ENCODE results near the gene CR1L. TPM values are rescaled to one million over a fixed set of nuclear protein-coding genes. Genes with fewer than 3 reads are reported as not detected.
A peak's percentile ranks its signal among the peaks of the same experiment; 100 is the strongest.
"Not testable (repeated sequence)": the region's sequence is repeated elsewhere in the genome, so short reads cannot be mapped to it uniquely, and the experiment has no call there.

Gene CR1L
- total RNA-seq, 2 experiments from 2014 or later, result not detected

- H3K27ac Mint-ChIP-seq, result no peak overlapping the region
- no peaks in the 10 kb centered on the region for H3K4me1 Mint-ChIP-seq (ENCODE audit: low read depth)
- CTCF ChIA-PET, result interaction anchor here (0.8 to 2.4 kb wide), 10 partner anchors 13 to 264 kb away, joined by 3 to 8 read pairs (median 4); no protein-coding TSS in a partner anchor
- no peaks in the 10 kb centered on the region for H3K27me3 Mint-ChIP-seq (ENCODE audit: low read depth)
- DNase-seq, result peak; percentile 73
- no peak overlapping the region for H3K4me3 Mint-ChIP-seq
- H3K9me3 Mint-ChIP-seq, result no peaks in the 10 kb centered on the region
- no peaks in the 10 kb centered on the region for H3K36me3 Mint-ChIP-seq (ENCODE audit: low read depth)
- intact Hi-C loops (cut with micrococcal nuclease), result loop anchor here (2.0 to 5.0 kb wide), 4 partner anchors 78 to 263 kb away; partner anchors contain the start of gene CR1
These were observed 54.0 kb downstream of the CR1L start for GRCh38 chr1:207698822-207699483.

GRCh38 chr1:207702317-207702716 is 57.4 kb downstream of the CR1L start:
- Mint-ChIP-seq H3K27ac (no peak overlapping the region), H3K36me3 (ENCODE audit: low read depth) (no peaks in the 10 kb centered on the region), H3K9me3 (no peaks in the 10 kb centered on the region), H3K4me3 (no peak overlapping the region), H3K27me3 (ENCODE audit: low read depth) (no peaks in the 10 kb centered on the region), H3K4me1 (ENCODE audit: low read depth) (no peaks in the 10 kb centered on the region)
- CTCF ChIA-PET, result interaction anchor here (1.6 kb wide), 1 partner anchor 95 kb away, joined by 5 read pairs; no protein-coding TSS in a partner anchor
- DNase-seq, result no peak
- intact Hi-C loops (cut with micrococcal nuclease), result no loop called here

GRCh38 chr1:207703712-207704111 is 58.8 kb downstream of the CR1L start:
- no peaks in the 10 kb centered on the region for H3K9me3 Mint-ChIP-seq
- intact Hi-C loops (cut with micrococcal nuclease), result no loop called here
- no peaks in the 10 kb centered on the region for H3K36me3 Mint-ChIP-seq (ENCODE audit: low read depth)
- no peaks in the 10 kb centered on the region for H3K4me1 Mint-ChIP-seq (ENCODE audit: low read depth)
- H3K4me3 Mint-ChIP-seq, result no peak overlapping the region
- no peaks in the 10 kb centered on the region for H3K27me3 Mint-ChIP-seq (ENCODE audit: low read depth)
- DNase-seq, result no peak
- H3K27ac Mint-ChIP-seq, result no peak overlapping the region
- CTCF ChIA-PET, result interaction anchor here (1.6 kb wide), 1 partner anchor 94 kb away, joined by 5 read pairs; no protein-coding TSS in a partner anchor

GRCh38 chr1:207708004-207708403 is 63.1 kb downstream of the CR1L start:
- H3K4me3 Mint-ChIP-seq; DNase-seq; H3K4me1 Mint-ChIP-seq (ENCODE audit: low read depth); H3K9me3 Mint-ChIP-seq; H3K27me3 Mint-ChIP-seq (ENCODE audit: low read depth); intact Hi-C loops (cut with micrococcal nuclease); CTCF ChIA-PET; H3K27ac Mint-ChIP-seq; H3K36me3 Mint-ChIP-seq (ENCODE audit: low read depth): not testable (repeated sequence)

DNA sequence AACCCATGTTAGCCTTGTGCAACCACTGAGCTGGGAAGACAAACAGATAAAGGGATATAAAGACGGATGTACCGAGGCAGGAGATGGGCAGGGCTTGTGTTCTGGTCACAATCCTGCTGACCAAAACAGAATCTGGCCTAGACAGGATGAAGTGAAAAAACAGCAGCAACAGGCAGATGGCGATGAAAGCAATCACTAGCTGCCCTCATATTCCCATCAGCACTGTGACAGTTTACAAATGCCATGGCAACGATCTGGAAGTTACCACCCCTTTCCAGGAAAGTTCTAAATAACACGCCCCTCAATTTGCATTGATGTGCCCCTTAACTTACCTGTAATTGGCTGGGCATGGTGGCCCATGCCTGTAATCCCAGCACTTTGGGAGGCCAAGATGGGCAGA is 66.4 kb downstream of the CR1L start:
- CTCF ChIA-PET, result interaction anchor here (0.9 to 1.8 kb wide), 5 partner anchors 12 to 86 kb away, joined by 3 to 11 read pairs (median 4); no protein-coding TSS in a partner anchor
- H3K4me1 Mint-ChIP-seq (ENCODE audit: low read depth), result no peaks in the 10 kb centered on the region
- no peaks in the 10 kb centered on the region for H3K36me3 Mint-ChIP-seq (ENCODE audit: low read depth)
- peak; percentile 18 for DNase-seq
- intact Hi-C loops (cut with micrococcal nuclease), result loop anchor here (1.0 kb wide), 2 partner anchors 86 to 252 kb away; no protein-coding TSS in a partner anchor
- no peak overlapping the region for H3K4me3 Mint-ChIP-seq
- no peaks in the 10 kb centered on the region for H3K27me3 Mint-ChIP-seq (ENCODE audit: low read depth)
- no peak overlapping the region for H3K27ac Mint-ChIP-seq
- H3K9me3 Mint-ChIP-seq, result no peaks in the 10 kb centered on the region

DNA sequence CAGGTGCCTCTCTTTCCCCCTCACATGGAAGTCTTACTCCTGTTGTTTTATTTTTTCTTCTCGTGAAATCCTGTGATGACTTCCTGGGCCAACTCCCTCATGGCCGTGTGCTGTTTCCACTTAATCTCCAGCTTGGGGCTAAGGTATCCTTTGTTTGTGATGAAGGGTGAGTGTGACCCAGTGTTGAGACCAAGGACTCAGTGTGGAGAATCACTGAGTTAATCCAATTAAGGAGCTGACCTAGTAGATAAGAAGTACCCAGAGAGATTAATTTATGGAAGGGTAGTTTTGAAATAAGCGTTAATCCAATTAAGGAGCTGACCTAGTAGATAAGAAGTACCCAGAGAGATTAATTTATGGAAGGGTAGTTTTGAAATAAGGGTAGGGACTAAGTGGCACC is 67.8 kb downstream of the CR1L start:
- intact Hi-C loops (cut with micrococcal nuclease); H3K4me1 Mint-ChIP-seq (ENCODE audit: low read depth): not testable (repeated sequence)
- CTCF ChIA-PET, result interaction anchor here (1.2 kb wide), 1 partner anchor 84 kb away, joined by 4 read pairs; no protein-coding TSS in a partner anchor

GRCh38 chr1:207713529-207713928 is 68.6 kb downstream of the CR1L start:
- CTCF ChIA-PET, result interaction anchor here (1.2 kb wide), 1 partner anchor 83 kb away, joined by 4 read pairs; no protein-coding TSS in a partner anchor
- no peaks in the 10 kb centered on the region for H3K4me1 Mint-ChIP-seq (ENCODE audit: low read depth)

More for the DNA sequence above, 67.8 kb downstream of the CR1L start:
- not testable (repeated sequence) for DNase-seq; H3K27me3 Mint-ChIP-seq (ENCODE audit: low read depth); H3K4me3 Mint-ChIP-seq; H3K9me3 Mint-ChIP-seq; H3K27ac Mint-ChIP-seq; H3K36me3 Mint-ChIP-seq (ENCODE audit: low read depth)

GRCh38 chr1:207719234-207719633 is 74.3 kb downstream of the CR1L start:
- CTCF ChIA-PET, result no interaction called here
- no peaks in the 10 kb centered on the region for H3K27me3 Mint-ChIP-seq (ENCODE audit: low read depth)
- DNase-seq, result no peak
- intact Hi-C loops (cut with micrococcal nuclease), result no loop called here
- no peaks in the 10 kb centered on the region for H3K9me3 Mint-ChIP-seq
- H3K36me3 Mint-ChIP-seq (ENCODE audit: low read depth), result no peaks in the 10 kb centered on the region
- no peak overlapping the region for H3K27ac Mint-ChIP-seq
- no peak overlapping the region for H3K4me3 Mint-ChIP-seq
- no peaks in the 10 kb centered on the region for H3K4me1 Mint-ChIP-seq (ENCODE audit: low read depth)

More at GRCh38 chr1:207713529-207713928, 68.6 kb downstream of the CR1L start:
- DNase-seq, result peak; percentile 25
- no peaks in the 10 kb centered on the region for H3K27me3 Mint-ChIP-seq (ENCODE audit: low read depth)
- intact Hi-C loops (cut with micrococcal nuclease), result no loop called here
- H3K36me3 Mint-ChIP-seq (ENCODE audit: low read depth), result no peaks in the 10 kb centered on the region
- no peaks in the 10 kb centered on the region for H3K9me3 Mint-ChIP-seq
- H3K4me3 Mint-ChIP-seq, result no peak overlapping the region
- H3K27ac Mint-ChIP-seq, result no peak overlapping the region

GRCh38 chr1:207728200-207728858 is 83.4 kb downstream of the CR1L start:
- CTCF ChIA-PET, result interaction anchor here (1.1 kb wide), 1 partner anchor 10 kb away, joined by 3 read pairs; no protein-coding TSS in a partner anchor
- H3K27ac Mint-ChIP-seq; H3K9me3 Mint-ChIP-seq; DNase-seq; H3K36me3 Mint-ChIP-seq (ENCODE audit: low read depth); intact Hi-C loops (cut with micrococcal nuclease); H3K4me3 Mint-ChIP-seq; H3K27me3 Mint-ChIP-seq (ENCODE audit: low read depth): not testable (repeated sequence)
- H3K4me1 Mint-ChIP-seq (ENCODE audit: low read depth), result peaks cover 11% of the 10 kb centered on the region

DNA sequence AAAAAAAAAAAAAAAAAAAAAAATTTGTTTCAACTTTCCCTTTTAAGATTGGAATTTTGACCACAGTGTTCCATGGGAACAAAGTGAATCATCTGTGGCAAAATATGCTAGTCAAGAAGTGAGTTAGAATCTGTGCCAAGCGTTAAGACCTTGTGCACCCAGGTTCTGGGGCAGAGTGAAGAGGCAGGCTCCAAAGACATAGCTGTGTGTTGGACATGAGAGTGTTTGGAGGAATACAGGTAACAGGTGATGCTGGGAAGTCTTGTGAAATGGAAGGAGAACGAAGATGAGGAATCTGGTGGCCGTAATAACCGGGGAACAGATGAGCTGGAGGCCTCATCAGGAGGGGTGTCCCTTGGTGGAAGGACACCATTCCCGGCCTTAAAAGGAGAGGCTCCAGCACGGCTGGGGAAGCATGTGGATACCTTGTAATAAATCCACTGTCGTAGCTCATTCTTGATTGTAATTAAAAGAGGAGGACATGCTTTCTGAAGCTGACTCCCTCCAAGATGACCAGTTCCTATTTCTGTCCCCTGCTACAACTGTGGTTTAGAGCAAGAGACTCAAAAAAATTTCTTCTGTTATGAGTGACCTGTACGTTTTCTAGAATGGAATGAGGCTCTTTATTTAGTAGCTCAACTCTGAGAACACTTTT is 92.7 kb downstream of the CR1L start:
- H3K36me3 Mint-ChIP-seq (ENCODE audit: low read depth); intact Hi-C loops (cut with micrococcal nuclease); H3K27me3 Mint-ChIP-seq (ENCODE audit: low read depth); H3K9me3 Mint-ChIP-seq; DNase-seq; H3K27ac Mint-ChIP-seq; H3K4me1 Mint-ChIP-seq (ENCODE audit: low read depth); H3K4me3 Mint-ChIP-seq: not testable (repeated sequence)
- CTCF ChIA-PET, result interaction anchor here (1.0 to 2.0 kb wide), 2 partner anchors 9 to 60 kb away, joined by 3 to 4 read pairs; no protein-coding TSS in a partner anchor

- H3K36me3 Mint-ChIP-seq (ENCODE audit: low read depth); H3K4me1 Mint-ChIP-seq (ENCODE audit: low read depth); H3K27me3 Mint-ChIP-seq (ENCODE audit: low read depth); H3K27ac Mint-ChIP-seq; H3K9me3 Mint-ChIP-seq; H3K4me3 Mint-ChIP-seq; intact Hi-C loops (cut with micrococcal nuclease): not testable (repeated sequence)
- CTCF ChIA-PET, result interaction anchor here (1.0 to 2.0 kb wide), 2 partner anchors 10 to 59 kb away, joined by 3 to 4 read pairs; no protein-coding TSS in a partner anchor
- peak; percentile 38 for DNase-seq
These were observed 93.3 kb downstream of the CR1L start for GRCh38 chr1:207738158-207738659.

- intact Hi-C loops (cut with micrococcal nuclease), result no loop called here
- no peak for DNase-seq
- Mint-ChIP-seq H3K4me1 (ENCODE audit: low read depth) (peaks cover 8% of the 10 kb centered on the region), H3K4me3 (no peak overlapping the region), H3K9me3 (no peaks in the 10 kb centered on the region), H3K36me3 (ENCODE audit: low read depth) (no peaks in the 10 kb centered on the region), H3K27ac (no peak overlapping the region), H3K27me3 (ENCODE audit: low read depth) (no peaks in the 10 kb centered on the region)
- CTCF ChIA-PET, result interaction anchor here (0.7 kb wide), 1 partner anchor 237 kb away, joined by 3 read pairs; no protein-coding TSS in a partner anchor
These were observed 95.3 kb downstream of the CR1L start for GRCh38 chr1:207740207-207740606.

All from activated naive CD4-positive, alpha-beta T cell treated with anti-CD3 and anti-CD28 coated beads for 36 hours (primary cell).